Epithelial cell of alveolus of lung (primary cell): ENCODE results near the gene OR10A6. TPM values are rescaled to one million over a fixed set of nuclear protein-coding genes. Genes with fewer than 3 reads are reported as not detected.

ENCODE experiments used
- total RNA-seq: library from RNA; depleted of rRNA; stranded (reverse); fragments of >200 nt; gene quantifications from 2 replicates; pipeline ENCODE4 v1.2.1, GENCODE V29; 2015

Gene OR10A6
- total RNA-seq: not detected in 2 replicates

GRCh38 chr11:7931168-7931567, at the start of gene OR10A6:
Gene OR10A6 (minus strand): TSS chr11:7931268. CDS start chr11:7928662, 2,606 bp downstream.

GRCh38 chr11:7965386-7965785, 34.3 kb upstream of the OR10A6 start, which contains the start of gene NLRP10:
Gene NLRP10 (minus strand): TSS chr11:7965447. CDS start chr11:7963495, 1,952 bp downstream.

GRCh38 chr11:7941608-7942007, 10.5 kb upstream of the OR10A6 start, which contains the start of gene OR10A3:
Gene OR10A3 (minus strand): TSS chr11:7941708. CDS start chr11:7939520, 2,188 bp downstream.

Other genes with a start within 250 kb of the OR10A6 start
- not detected in 2 replicates for gene OVCH2, start 224.8 kb downstream of the OR10A6 start, total RNA-seq
- not detected in 2 replicates for gene OR5P2, start 134.3 kb downstream of the OR10A6 start, total RNA-seq
- gene OR5P3, start 100.4 kb downstream of the OR10A6 start, total RNA-seq: not detected in 2 replicates
- gene OR10A3, start 10.4 kb upstream of the OR10A6 start, total RNA-seq: not detected in 2 replicates
- 0.39 TPM in 1 of 2 replicates, not detected in the other for gene NLRP10, start 34.2 kb upstream of the OR10A6 start, total RNA-seq
- 409 and 559 TPM in 2 replicates for gene EIF3F, start 56.1 kb upstream of the OR10A6 start, total RNA-seq
- gene TUB, start 149.9 kb upstream of the OR10A6 start, total RNA-seq: 1.7 and 5.7 TPM in 2 replicates
- gene RIC3, start 237.8 kb upstream of the OR10A6 start, total RNA-seq: not detected in 2 replicates